ACC112 (cell line): Measurements from ENCODE around the gene HOXA10.

Experiments used
- H2AFZ ChIP-seq: fragments of 200-600 bp; sonication (generic); one replicate; pipeline ENCODE4 v1.6.0; 2017; ENCODE audit warnings: antibody characterized with exemption, low read length; ENCODE audit not compliant: unreplicated experiment
- H3K27ac ChIP-seq: fragments of 200-600 bp; sonication (generic); 2 replicates; pipeline ENCODE4 v1.5.1; 2014; ENCODE audit warnings: low read depth, mild to moderate bottlenecking, antibody characterized with exemption, low read length, moderate library complexity
- H3K27me3 ChIP-seq: fragments of 200-600 bp; sonication (generic); 2 replicates; pipeline ENCODE4 v1.6.1; 2014; ENCODE audit warnings: mild to moderate bottlenecking, antibody characterized with exemption, low read length, moderate library complexity, mixed read lengths; ENCODE audit not compliant: insufficient read depth
- H3K36me3 ChIP-seq: fragments of 200-600 bp; sonication (generic); 2 replicates; pipeline ENCODE4 v1.6.1; 2016; ENCODE audit warnings: mild to moderate bottlenecking, antibody characterized with exemption, low read length, moderate library complexity, mixed read lengths; ENCODE audit not compliant: insufficient read depth
- H3K4me1 ChIP-seq: fragments of 200-600 bp; sonication (generic); one replicate; pipeline ENCODE4 v1.6.1; 2016; ENCODE audit warnings: low read length, mixed read lengths; ENCODE audit not compliant: insufficient read depth, unreplicated experiment, control insufficient read depth
- H3K4me3 ChIP-seq: fragments of 200-600 bp; sonication (generic); 2 replicates; pipeline ENCODE4 v1.5.1; 2014; ENCODE audit warnings: mild to moderate bottlenecking, low read depth, low read length
- H3K79me2 ChIP-seq: fragments of 200-600 bp; sonication (generic); one replicate; pipeline ENCODE4 v1.6.0; 2016; ENCODE audit warnings: low read length; ENCODE audit not compliant: control insufficient read depth, unreplicated experiment, insufficient read depth

Gene HOXA10

DNA sequence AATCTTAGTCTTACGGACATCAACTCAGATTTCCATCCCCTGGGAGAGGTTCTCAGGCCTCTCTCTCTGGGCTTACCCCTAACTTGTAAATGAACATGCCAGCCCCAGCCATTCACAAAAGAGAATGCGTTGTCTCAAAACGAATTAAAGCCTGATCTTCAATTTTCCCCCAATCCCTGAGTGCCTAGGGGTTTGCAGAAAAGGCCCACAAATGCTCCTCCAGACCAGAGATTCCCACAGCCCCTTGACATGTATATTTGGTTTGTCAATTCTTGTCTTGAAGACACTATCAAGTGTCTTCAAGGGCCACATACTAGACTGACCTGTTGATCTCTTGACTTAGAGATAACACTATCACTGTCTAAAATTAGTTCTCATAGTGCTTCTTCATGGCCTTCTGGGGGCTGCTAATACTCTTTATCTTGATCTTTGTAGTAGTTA, 37.7 kb upstream of the HOXA10 start:
- Histone ChIP-seq H3K4me1 (no peaks in the 10 kb centered on the region), H3K27ac (no peak overlapping the region), H2AFZ (no peak overlapping the region), H3K27me3 (peaks cover 60% of the 10 kb centered on the region), H3K36me3 (no peaks in the 10 kb centered on the region), H3K4me3 (no peak overlapping the region), H3K79me2 (no peaks in the 10 kb centered on the region)

DNA sequence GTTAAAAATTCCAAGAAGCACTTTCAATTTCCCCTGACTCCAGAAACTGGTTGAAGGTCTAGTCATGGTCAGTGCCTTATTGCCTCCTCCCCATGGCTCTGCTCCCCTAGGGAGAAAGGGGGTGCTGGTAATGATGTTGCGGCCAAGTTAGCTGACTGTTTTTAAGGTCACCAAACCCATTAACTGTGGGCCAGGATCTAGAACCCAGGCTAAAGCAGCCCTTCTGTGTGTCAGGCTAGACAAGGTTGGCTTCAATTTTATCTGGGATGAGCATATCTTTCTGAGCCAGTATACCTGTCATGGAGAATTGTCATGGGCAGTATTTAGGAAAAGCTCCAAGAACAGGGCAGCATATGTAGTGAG, 36.9 kb upstream of the HOXA10 start:
- peaks cover 64% of the 10 kb centered on the region for H3K27me3 ChIP-seq

DNA sequence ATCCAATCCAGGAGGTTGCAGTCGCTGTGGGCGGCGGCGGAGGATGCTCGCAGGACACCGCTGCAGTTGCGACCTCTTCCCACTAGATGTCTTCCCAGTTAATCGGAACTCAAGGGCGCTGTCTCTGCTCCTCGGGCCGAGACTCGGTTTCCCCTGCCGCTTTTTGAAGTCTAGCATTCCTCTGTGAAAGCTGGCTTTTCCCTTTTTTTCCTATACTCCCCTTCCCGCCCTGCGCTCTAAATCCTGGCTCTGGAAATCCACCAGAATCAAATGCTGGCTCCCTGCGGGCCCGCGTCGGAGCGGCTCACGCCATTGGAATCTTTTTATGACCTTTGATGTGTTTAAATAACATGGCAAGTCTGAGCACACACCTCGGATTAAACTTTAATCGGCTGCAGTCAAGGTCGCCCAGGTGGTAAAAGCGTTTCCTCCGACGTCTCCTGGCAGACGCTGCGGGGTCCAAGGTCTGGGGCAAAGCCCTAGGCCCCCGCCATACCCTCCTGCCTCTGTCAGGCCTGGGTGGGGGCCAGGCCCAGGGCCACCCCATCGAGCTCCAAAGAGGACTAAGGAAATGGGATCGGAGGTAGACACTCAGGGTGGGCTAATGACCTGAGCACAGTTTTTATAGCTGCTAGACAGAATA, 36.4 kb upstream of the HOXA10 start:
- H3K27ac ChIP-seq, result no peak overlapping the region
- H3K36me3 ChIP-seq, result no peaks in the 10 kb centered on the region
- H3K4me3 ChIP-seq, result peak overlapping the region; percentile 58
- H2AFZ ChIP-seq, result peak overlapping the region; percentile 80
- H3K79me2 ChIP-seq, result no peaks in the 10 kb centered on the region
- H3K4me1 ChIP-seq, result peaks cover 3% of the 10 kb centered on the region
- H3K27me3 ChIP-seq, result peaks cover 64% of the 10 kb centered on the region

More for the DNA sequence above, 36.9 kb upstream of the HOXA10 start:
- H3K4me3 ChIP-seq, result 0 out of 2 replicates have a peak overlapping the region, but pooled peaks have one; percentile 58
- no peak overlapping the region for H3K27ac ChIP-seq
- H3K36me3 ChIP-seq, result no peaks in the 10 kb centered on the region
- H2AFZ ChIP-seq, result peak overlapping the region; percentile 80
- H3K79me2 ChIP-seq, result no peaks in the 10 kb centered on the region
- H3K4me1 ChIP-seq, result no peaks in the 10 kb centered on the region

DNA sequence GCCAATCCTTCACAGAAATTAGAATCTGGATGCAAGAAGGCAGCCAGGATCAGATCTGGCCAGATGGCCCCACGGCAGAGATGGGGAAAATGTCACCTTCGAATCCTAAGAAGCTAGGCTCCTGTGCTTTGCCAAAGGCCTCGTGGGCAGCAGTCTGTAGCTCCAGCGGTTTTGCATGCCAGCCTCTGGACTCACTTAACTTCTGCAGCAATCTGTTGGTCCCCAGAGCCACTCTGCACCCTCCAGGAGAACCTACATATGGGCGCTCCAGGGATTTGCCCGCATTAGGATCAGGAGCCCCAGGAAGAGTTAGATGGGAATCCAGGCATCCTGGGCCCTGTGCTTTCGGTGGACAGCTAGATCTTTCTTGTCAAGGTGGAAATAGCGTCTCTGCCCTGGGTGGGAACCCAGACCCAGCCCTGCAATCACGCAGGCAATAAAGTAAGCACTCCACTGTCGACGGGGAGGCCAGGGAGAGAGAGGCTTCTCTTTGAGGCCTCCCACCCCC, 35.9 kb upstream of the HOXA10 start:
- no peaks in the 10 kb centered on the region for H3K36me3 ChIP-seq
- H2AFZ ChIP-seq, result no peak overlapping the region
- peaks cover 67% of the 10 kb centered on the region for H3K27me3 ChIP-seq
- no peak overlapping the region for H3K4me3 ChIP-seq
- H3K79me2 ChIP-seq, result no peaks in the 10 kb centered on the region
- peaks cover 9% of the 10 kb centered on the region for H3K4me1 ChIP-seq
- H3K27ac ChIP-seq, result no peak overlapping the region

DNA sequence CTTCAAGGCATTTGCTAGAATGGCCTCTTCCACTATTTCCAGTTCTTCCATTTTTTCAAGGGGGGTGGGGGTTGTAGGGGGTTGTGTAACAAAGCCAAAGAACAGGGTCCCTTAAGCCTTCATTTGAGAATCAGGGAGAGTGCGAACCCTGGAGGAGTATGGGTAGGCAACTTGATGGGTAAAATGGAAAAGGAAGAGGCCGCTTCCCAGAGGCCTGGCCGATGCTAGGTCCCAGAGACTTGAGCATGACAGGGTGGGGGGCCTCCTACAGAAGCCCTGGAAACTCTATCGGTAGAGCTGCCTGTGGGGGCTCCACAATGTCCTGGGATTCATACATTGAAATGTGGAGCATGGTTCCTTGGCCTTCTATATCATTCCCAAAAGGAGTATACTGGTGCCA, 34.9 kb upstream of the HOXA10 start:
- Histone ChIP-seq H2AFZ (no peak overlapping the region), H3K4me3 (no peak overlapping the region), H3K4me1 (peaks cover 13% of the 10 kb centered on the region), H3K79me2 (no peaks in the 10 kb centered on the region), H3K27me3 (peaks cover 76% of the 10 kb centered on the region), H3K36me3 (no peaks in the 10 kb centered on the region), H3K27ac (no peak overlapping the region)

DNA sequence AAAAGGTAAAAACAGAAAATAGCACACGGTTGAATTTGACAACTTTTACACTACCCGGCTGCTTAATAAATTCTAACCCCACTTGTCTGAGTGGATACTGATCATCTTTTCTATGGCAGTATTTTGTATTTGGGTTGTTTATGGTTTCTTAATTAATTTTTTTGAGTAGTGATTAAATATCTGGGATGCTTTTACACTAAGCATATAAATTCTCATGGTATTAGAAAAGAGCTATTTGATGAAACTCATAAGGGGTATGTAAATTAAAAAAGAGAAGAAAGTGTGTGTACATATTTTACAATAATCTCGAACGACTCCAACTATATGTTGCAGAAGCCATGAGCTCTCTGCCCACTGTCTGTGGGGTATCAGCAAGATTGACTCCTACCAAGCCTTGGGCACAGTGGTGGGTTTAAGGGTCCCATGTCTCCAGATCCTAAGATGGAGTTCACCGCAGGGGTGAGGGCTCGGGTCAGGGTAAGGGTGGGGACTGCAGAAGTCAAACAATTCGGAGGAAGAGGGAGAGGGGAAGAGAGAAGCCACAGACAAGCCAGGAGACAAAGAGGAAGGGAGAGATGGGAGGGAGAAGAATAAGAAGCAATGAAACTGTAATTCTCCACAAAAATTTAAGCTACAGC, 33.3 kb upstream of the HOXA10 start:
- peaks cover 13% of the 10 kb centered on the region for H3K4me1 ChIP-seq
- no peak overlapping the region for H2AFZ ChIP-seq
- H3K27me3 ChIP-seq, result peaks cover 75% of the 10 kb centered on the region
- H3K79me2 ChIP-seq, result no peaks in the 10 kb centered on the region
- no peak overlapping the region for H3K4me3 ChIP-seq
- no peaks in the 10 kb centered on the region for H3K36me3 ChIP-seq
- H3K27ac ChIP-seq, result no peak overlapping the region

DNA sequence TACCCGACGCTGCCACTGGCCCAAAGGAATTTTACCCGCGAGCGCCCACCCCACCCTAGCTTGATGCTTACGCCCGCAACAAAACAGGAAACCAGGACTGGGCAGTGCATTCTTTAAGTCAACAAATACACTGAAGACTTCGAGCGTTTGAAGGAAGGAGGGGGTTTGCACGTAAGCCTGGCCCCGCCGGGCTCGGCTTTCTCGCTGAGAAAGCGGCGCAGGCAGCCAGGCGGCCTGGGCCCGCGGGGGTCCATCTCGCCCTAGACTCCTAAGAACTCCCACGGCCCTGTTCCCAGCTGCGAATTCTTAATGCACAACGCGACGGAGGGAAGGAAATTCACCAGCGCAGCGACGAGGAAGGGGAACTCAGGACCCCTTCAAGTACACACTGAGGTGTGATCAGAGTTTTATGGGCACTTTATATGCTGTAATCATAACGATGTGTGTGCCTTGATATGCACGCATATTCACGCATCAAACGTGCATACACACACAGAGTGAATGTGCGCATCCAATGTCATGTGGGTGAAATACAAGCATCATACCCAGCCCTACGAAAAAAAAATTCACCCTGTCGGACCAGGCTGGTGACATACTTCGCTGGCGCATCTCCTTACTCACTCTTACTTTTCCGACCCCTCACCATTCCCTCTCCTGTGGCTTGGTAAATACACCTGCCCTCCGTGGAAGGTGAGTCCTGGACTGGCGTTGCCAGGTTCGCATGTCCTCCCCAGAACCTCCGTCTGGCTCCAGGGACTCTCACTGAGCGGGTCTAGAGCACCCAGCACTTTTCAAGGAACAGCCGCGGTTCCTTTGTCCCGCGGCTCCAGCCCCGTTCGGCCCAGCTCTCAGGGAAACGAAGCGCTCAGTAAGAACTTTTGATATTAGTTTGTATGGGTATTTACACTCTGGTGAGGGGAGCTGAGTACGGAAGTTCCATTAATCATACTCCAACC, 31.5 kb upstream of the HOXA10 start:
- H3K4me3 ChIP-seq, result peak overlapping the region; percentile 65
- peaks cover 13% of the 10 kb centered on the region for H3K4me1 ChIP-seq
- H3K36me3 ChIP-seq, result no peaks in the 10 kb centered on the region
- H3K27me3 ChIP-seq, result peaks cover 75% of the 10 kb centered on the region
- H3K79me2 ChIP-seq, result no peaks in the 10 kb centered on the region
- H2AFZ ChIP-seq, result no peak overlapping the region
- H3K27ac ChIP-seq, result no peak overlapping the region

DNA sequence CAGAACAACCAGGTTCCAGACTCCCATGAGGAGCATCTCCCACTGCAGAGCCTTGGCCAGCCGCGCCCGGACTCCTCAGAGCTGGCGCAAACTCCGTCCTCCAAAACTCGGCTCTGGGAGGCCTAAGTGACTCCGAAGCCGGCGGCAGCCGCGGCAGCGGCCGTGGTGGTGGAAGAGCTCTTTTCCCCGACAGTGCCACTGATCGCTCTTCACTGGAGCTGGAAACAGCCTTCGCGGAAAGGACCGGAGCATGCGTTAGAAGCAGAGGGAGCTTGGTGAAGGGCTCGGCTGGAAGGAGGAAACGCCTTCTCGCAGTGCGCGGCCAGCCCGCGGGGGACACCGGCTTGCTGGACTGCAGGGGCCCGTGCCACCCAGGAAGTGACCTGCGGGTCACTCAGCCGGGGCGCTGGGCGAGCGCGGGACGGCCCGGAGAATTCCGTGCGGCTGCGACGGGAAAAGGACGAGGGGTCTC, 30.8 kb upstream of the HOXA10 start:
- no peaks in the 10 kb centered on the region for H3K36me3 ChIP-seq
- H3K4me3 ChIP-seq, result peak overlapping the region; percentile 65
- peaks cover 81% of the 10 kb centered on the region for H3K27me3 ChIP-seq
- H2AFZ ChIP-seq, result peak overlapping the region; percentile 70
- H3K27ac ChIP-seq, result no peak overlapping the region
- H3K4me1 ChIP-seq, result peaks cover 13% of the 10 kb centered on the region
- H3K79me2 ChIP-seq, result no peaks in the 10 kb centered on the region

DNA sequence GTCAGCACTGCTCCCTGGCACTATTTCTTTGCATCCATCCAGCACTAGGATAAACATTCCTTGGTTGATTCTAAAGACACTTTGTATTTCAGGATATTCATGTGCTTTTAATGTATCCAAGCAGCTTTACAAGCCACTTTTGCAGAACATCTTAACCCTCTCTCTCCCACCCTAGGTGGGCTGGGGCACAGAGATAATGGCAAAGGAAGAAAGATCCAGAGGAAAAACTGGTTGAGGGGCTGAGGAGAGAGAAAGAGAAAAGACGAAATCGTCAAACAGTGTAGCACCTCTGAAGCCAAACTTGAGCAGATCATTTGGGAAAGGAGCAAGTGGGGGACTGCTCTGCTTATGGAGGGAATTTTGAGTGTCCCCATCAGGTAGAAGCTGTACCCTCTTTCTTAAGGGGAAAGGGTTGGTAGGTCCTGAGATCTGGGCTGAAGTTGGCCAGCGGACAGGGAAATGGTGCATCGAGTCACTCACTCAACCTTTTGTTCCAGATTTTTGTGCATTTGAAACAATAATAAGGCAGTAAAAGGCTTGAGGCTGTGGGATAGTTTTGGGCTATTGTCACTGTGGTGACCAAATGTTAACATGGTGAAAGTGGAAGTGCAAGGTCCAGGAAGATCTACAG, 30.0 kb upstream of the HOXA10 start:
- H3K27ac ChIP-seq, result no peak overlapping the region
- no peak overlapping the region for H2AFZ ChIP-seq
- H3K4me1 ChIP-seq, result peaks cover 13% of the 10 kb centered on the region
- H3K36me3 ChIP-seq, result no peaks in the 10 kb centered on the region
- H3K27me3 ChIP-seq, result peaks cover 86% of the 10 kb centered on the region
- H3K79me2 ChIP-seq, result no peaks in the 10 kb centered on the region
- H3K4me3 ChIP-seq, result 0 out of 2 replicates have a peak overlapping the region, but pooled peaks have one; percentile 65

DNA sequence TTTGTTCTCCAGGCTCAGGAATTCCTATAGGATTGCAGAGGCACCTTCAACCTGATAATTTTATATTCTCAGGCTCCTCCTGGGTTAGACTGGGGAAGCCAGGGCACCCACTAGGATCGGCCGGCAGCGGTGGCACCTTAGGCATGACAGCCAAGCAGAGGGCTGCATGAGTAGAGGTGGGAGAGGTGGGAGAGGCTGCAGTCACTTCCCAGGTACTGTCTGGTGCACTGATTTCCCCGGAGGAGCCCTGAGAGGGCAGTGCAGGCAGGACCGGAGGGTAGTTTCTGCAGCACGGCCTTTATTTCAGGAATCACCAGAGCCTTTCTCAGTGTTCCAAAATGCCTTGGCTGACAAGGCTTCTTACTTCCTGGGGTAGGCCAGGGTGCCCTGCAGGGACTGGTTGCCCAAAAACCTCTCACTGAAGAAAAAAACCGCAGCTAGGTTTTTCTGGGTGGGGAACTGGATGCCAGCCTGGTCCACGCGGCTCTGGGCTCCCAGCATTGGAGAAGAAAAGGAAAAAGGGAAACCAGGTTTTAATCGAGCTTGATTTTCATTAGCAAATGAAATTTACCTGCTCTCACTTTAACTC, 29.3 kb upstream of the HOXA10 start:
- Histone ChIP-seq H2AFZ (no peak overlapping the region), H3K4me1 (peaks cover 13% of the 10 kb centered on the region), H3K36me3 (no peaks in the 10 kb centered on the region), H3K27ac (no peak overlapping the region), H3K4me3 (no peak overlapping the region), H3K79me2 (no peaks in the 10 kb centered on the region), H3K27me3 (peaks cover 92% of the 10 kb centered on the region)
